GM18520 (cell line): Measurements from ENCODE around the gene ALAD.
"Not testable (repeated sequence)": the region's sequence is repeated elsewhere in the genome, so short reads cannot be mapped to it uniquely, and the experiment has no call there.

Experiments
- ATAC-seq: cut with Tn5 transposase; IDR thresholded peaks from one replicate; pipeline ENCODE4 v1.9.1; 2021; ENCODE audit not compliant: unreplicated experiment

ALAD gene

GRCh38 chr9:113399646-113400200 is 1.4 kb downstream of the ALAD start:
- no peak for ATAC-seq

GRCh38 chr9:113398796-113399195 is 2.3 kb downstream of the ALAD start:
- no peak for ATAC-seq

- no peak for ATAC-seq
These were observed 3.9 kb downstream of the ALAD start for GRCh38 chr9:113397203-113397631.

- no peak for ATAC-seq
These were observed 5.9 kb downstream of the ALAD start for GRCh38 chr9:113395000-113395861.

GRCh38 chr9:113393281-113393680 is 7.8 kb downstream of the ALAD start:
- no peak for ATAC-seq

GRCh38 chr9:113391917-113392316 is 9.2 kb downstream of the ALAD start:
- no peak for ATAC-seq

GRCh38 chr9:113390192-113390960 is 10.7 kb downstream of the ALAD start:
- ATAC-seq: no peak

GRCh38 chr9:113389451-113389850 is 11.6 kb downstream of the ALAD start:
- no peak for ATAC-seq

- no peak for ATAC-seq
These were observed 12.3 kb downstream of the ALAD start for GRCh38 chr9:113388833-113389232.

- no peak for ATAC-seq
These were observed 13.4 kb downstream of the ALAD start for GRCh38 chr9:113387560-113388230.

GRCh38 chr9:113386571-113387393 is 14.3 kb downstream of the ALAD start:
- ATAC-seq: no peak

- ATAC-seq: no peak
These were observed 19.1 kb downstream of the ALAD start for GRCh38 chr9:113381909-113382411.

- not testable (repeated sequence) for ATAC-seq
These were observed 19.6 kb downstream of the ALAD start for GRCh38 chr9:113381441-113381840.

GRCh38 chr9:113380869-113381378 is 20.2 kb downstream of the ALAD start:
- no peak for ATAC-seq

GRCh38 chr9:113379829-113380210 is 21.3 kb downstream of the ALAD start:
- ATAC-seq: not testable (repeated sequence)

- ATAC-seq: not testable (repeated sequence)
These were observed 21.8 kb downstream of the ALAD start for GRCh38 chr9:113379094-113379828.

GRCh38 chr9:113376634-113377567 is 24.2 kb downstream of the ALAD start, which contains the start of gene HDHD3:
Gene HDHD3, minus strand, starts transcription at chr9:113376986. Its CDS starts 2,632 bp downstream, at chr9:113374354.
- peak; percentile 77 for ATAC-seq
